MM.1S (cell line): ENCODE measurements around the gene PCDH17.

Source experiments
- DNase-seq: peaks from one replicate; pipeline ENCODE4 v3.0.0-alpha.2; 2015
- H2AFZ ChIP-seq: fragments of 300-600 bp; sonication (generic); 2 replicates; pipeline ENCODE4 v1.6.0; 2016; ENCODE audit warnings: antibody characterized with exemption, low read length
- H3F3A ChIP-seq: fragments of 300-600 bp; sonication (generic); 2 replicates; pipeline ENCODE4 v1.6.1; 2016; ENCODE audit warnings: mild to moderate bottlenecking, antibody characterized with exemption, low read length, moderate library complexity, mixed read lengths; ENCODE audit not compliant: insufficient read depth
- H3K27ac ChIP-seq: fragments of 300-600 bp; sonication (generic); 2 replicates; pipeline ENCODE4 v1.5.1; 2016; ENCODE audit warnings: mild to moderate bottlenecking, low read length
- H3K27me3 ChIP-seq: fragments of 300-600 bp; sonication (generic); replicated peaks from 2 replicates; pipeline ENCODE4 v1.6.0; 2016; ENCODE audit warnings: low read length; ENCODE audit not compliant: insufficient read depth
- H3K36me3 ChIP-seq: fragments of 300-600 bp; sonication (generic); replicated peaks from 2 replicates; pipeline ENCODE4 v1.6.1; 2016; ENCODE audit warnings: mild to moderate bottlenecking, low read length, mixed read lengths; ENCODE audit not compliant: insufficient read depth
- H3K4me1 ChIP-seq: fragments of 300-600 bp; sonication (generic); 2 replicates; pipeline ENCODE4 v1.6.1; 2016; ENCODE audit warnings: low read length, mixed read lengths
- H3K4me2 ChIP-seq: fragments of 300-600 bp; sonication (generic); 2 replicates; pipeline ENCODE4 v1.6.0; 2016; ENCODE audit warnings: low read depth, low read length
- H3K4me3 ChIP-seq: fragments of 300-600 bp; sonication (generic); 2 replicates; pipeline ENCODE4 v1.5.1; 2016; ENCODE audit warnings: low read length, mixed read lengths
- H3K79me2 ChIP-seq: fragments of 300-600 bp; sonication (generic); 2 replicates; pipeline ENCODE4 v1.6.1; 2016; ENCODE audit warnings: mixed run types, low read length, mixed read lengths
- H3K9ac ChIP-seq: fragments of 300-600 bp; sonication (generic); 2 replicates; pipeline ENCODE4 v1.6.1; 2016; ENCODE audit warnings: low read length, mixed read lengths
- H3K9me2 ChIP-seq: fragments of 300-600 bp; sonication (generic); replicated peaks from 2 replicates; pipeline ENCODE4 v1.6.1; 2016; ENCODE audit warnings: mild to moderate bottlenecking, low read length, mixed read lengths; ENCODE audit not compliant: insufficient read depth
- H3K9me3 ChIP-seq: fragments of 300-600 bp; sonication (generic); replicated peaks from 2 replicates; pipeline ENCODE4 v1.6.1; 2016; ENCODE audit warnings: mild to moderate bottlenecking, low read length, mixed read lengths; ENCODE audit not compliant: insufficient read depth
- H4K20me1 ChIP-seq: fragments of 300-600 bp; sonication (generic); 2 replicates; pipeline ENCODE4 v1.6.1; 2016; ENCODE audit warnings: mild to moderate bottlenecking, low read length, moderate library complexity, mixed read lengths; ENCODE audit not compliant: insufficient read depth
- EZH2 ChIP-seq: fragments of 300-600 bp; sonication (generic); optimal IDR thresholded peaks from 2 replicates; pipeline ENCODE3; 2017; ENCODE audit warnings: low read depth, mild to moderate bottlenecking, antibody characterized with exemption, low read length, mixed read lengths
- EZH2phosphoT487 ChIP-seq: fragments of 300-600 bp; sonication (generic); IDR thresholded peaks from 2 replicates; pipeline ENCODE4 v1.6.1; 2018; ENCODE audit warnings: antibody characterized with exemption, low read length
- TF ChIP-seq, protein P1 (sequence below): fragments of 300-600 bp; sonication (generic); IDR thresholded peaks from 2 replicates; pipeline ENCODE4 v1.5.1; 2016; ENCODE audit warnings: antibody characterized with exemption, low read length, mixed read lengths

PCDH17 gene

DNA sequence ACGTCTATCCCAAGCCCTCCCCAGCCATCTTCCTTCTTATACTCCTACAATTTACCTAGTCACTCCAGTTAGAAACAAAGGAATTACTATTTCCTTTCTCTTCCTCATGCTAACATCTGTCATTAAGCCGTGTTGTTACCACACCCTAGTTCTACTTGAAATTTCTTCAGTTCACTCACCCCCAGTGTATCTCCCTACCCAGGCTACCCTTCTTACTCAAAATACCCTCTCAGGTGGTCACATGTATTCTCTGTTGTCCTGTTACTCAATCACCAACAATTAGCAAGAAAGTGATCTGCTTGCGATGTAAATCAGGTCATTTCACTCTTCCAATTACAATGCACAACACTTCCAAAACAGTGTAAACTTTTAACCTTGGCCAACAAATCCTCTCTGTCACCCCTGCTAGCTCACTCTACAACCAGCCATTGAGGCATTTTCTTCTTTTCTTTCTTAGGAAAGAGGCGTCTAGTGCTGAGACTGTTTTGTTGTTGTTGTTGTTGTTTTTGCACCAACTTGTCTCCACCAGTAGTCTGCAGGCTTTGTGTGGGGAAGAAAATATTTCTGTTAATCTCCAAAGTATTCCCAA is 50.7 kb downstream of the PCDH17 start:
- H3F3A ChIP-seq, result no peaks in the 10 kb centered on the region
- no peak overlapping the region for H3K4me2 ChIP-seq
- H4K20me1 ChIP-seq, result no peaks in the 10 kb centered on the region
- no peaks in the 10 kb centered on the region for H3K27me3 ChIP-seq
- H3K9me2 ChIP-seq, result no peaks in the 10 kb centered on the region
- TF ChIP-seq EZH2phosphoT487 (no peak), EZH2 (no peak)
- TF ChIP-seq, protein P1, sequence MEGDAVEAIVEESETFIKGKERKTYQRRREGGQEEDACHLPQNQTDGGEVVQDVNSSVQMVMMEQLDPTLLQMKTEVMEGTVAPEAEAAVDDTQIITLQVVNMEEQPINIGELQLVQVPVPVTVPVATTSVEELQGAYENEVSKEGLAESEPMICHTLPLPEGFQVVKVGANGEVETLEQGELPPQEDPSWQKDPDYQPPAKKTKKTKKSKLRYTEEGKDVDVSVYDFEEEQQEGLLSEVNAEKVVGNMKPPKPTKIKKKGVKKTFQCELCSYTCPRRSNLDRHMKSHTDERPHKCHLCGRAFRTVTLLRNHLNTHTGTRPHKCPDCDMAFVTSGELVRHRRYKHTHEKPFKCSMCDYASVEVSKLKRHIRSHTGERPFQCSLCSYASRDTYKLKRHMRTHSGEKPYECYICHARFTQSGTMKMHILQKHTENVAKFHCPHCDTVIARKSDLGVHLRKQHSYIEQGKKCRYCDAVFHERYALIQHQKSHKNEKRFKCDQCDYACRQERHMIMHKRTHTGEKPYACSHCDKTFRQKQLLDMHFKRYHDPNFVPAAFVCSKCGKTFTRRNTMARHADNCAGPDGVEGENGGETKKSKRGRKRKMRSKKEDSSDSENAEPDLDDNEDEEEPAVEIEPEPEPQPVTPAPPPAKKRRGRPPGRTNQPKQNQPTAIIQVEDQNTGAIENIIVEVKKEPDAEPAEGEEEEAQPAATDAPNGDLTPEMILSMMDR, result no peak
- no peak overlapping the region for H3K9ac ChIP-seq
- no peaks in the 10 kb centered on the region for H3K79me2 ChIP-seq
- no peaks in the 10 kb centered on the region for H3K9me3 ChIP-seq
- DNase-seq, result no peak
- no peak overlapping the region for H3K27ac ChIP-seq
- H2AFZ ChIP-seq, result no peak overlapping the region
- H3K4me1 ChIP-seq, result no peaks in the 10 kb centered on the region
- no peak overlapping the region for H3K4me3 ChIP-seq
- no peaks in the 10 kb centered on the region for H3K36me3 ChIP-seq

DNA sequence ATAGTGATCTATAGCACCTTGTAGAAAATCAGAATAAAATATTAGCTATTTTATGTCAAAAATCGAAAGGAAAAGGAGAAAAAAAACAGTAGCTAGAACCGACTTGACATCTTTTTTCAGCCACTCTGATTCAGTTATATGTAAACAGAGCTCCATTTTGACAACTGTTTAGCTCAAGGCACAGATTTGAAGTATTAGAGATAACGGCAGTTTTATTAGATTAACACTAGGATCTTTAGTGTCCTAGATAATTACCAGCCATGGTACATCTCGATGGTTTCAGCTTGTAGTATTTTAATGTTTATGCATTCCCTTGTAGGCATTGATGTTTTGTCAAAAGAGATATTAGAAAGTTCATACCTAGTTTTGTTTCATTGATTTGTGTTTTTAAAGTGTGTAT is 67.3 kb downstream of the PCDH17 start:
- no peaks in the 10 kb centered on the region for H3K9me3 ChIP-seq
- H3K27ac ChIP-seq, result no peak overlapping the region
- no peaks in the 10 kb centered on the region for H3K36me3 ChIP-seq
- no peak for TF ChIP-seq EZH2phosphoT487
- DNase-seq, result no peak
- no peaks in the 10 kb centered on the region for H3F3A ChIP-seq
- H3K27me3 ChIP-seq, result no peaks in the 10 kb centered on the region
- no peak overlapping the region for H3K4me3 ChIP-seq
- H4K20me1 ChIP-seq, result no peaks in the 10 kb centered on the region
- H3K4me1 ChIP-seq, result no peaks in the 10 kb centered on the region
- H2AFZ ChIP-seq, result no peak overlapping the region
- no peaks in the 10 kb centered on the region for H3K79me2 ChIP-seq
- H3K4me2 ChIP-seq, result no peak overlapping the region
- no peaks in the 10 kb centered on the region for H3K9me2 ChIP-seq
- no peak overlapping the region for H3K9ac ChIP-seq

DNA sequence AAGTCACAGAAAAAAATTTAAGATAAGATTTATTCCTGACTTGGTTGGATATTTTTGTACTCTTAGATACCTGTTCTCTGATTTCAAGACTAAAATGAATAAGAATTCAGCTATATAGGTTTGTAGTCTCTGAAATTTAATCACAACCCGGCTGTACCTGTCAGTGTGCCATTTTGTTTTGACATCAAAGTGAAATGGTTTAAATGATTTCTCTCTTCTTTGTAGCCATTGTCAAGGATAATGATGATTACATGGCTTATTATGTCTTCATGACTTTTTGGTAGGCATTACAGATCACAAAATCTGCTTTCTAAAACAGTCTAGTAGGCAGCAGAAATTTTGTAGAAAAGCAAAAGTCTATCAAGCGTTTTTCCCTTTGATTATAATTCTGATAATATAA is 72.5 kb downstream of the PCDH17 start:
- TF ChIP-seq, protein P1, result no peak
- TF ChIP-seq EZH2phosphoT487, result no peak
- no peak for TF ChIP-seq EZH2
- Histone ChIP-seq H3K9me2 (no peaks in the 10 kb centered on the region), H3K4me2 (no peak overlapping the region), H2AFZ (no peak overlapping the region), H3K4me3 (no peak overlapping the region), H3K4me1 (no peaks in the 10 kb centered on the region), H3K79me2 (no peaks in the 10 kb centered on the region), H4K20me1 (no peaks in the 10 kb centered on the region), H3K9ac (no peak overlapping the region), H3F3A (no peaks in the 10 kb centered on the region), H3K27me3 (no peaks in the 10 kb centered on the region), H3K27ac (no peak overlapping the region), H3K9me3 (no peaks in the 10 kb centered on the region), H3K36me3 (no peaks in the 10 kb centered on the region)
- no peak for DNase-seq

DNA sequence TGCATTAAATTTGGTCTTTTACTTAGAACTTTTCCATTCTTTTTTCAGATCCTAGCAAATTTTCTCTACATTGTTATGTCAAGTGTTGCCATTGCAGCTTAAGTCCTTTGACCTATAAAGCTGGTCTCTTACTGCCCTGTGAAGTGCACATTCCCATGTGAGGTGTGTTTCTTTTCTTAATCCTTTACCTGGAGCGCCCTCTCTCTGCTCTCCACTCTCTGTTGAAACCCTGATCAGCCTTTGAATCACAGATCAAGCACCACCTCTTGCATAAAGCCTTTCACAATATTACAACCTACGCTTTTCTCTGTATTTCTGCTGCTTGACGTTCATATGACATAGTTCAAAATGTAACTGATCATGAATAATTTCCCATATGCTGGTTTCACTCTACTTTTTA is 84.8 kb downstream of the PCDH17 start:
- Histone ChIP-seq H3K9ac (no peak overlapping the region), H3K79me2 (no peaks in the 10 kb centered on the region), H3K4me1 (no peaks in the 10 kb centered on the region), H3K9me2 (no peaks in the 10 kb centered on the region), H4K20me1 (no peaks in the 10 kb centered on the region), H3K27me3 (no peaks in the 10 kb centered on the region), H3K9me3 (no peaks in the 10 kb centered on the region), H3K4me3 (no peak overlapping the region), H3K4me2 (no peak overlapping the region), H2AFZ (no peak overlapping the region), H3K27ac (no peak overlapping the region), H3K36me3 (no peaks in the 10 kb centered on the region), H3F3A (no peaks in the 10 kb centered on the region)
- TF ChIP-seq, protein P1, result no peak
- TF ChIP-seq EZH2phosphoT487 (no peak), EZH2 (no peak)
- no peak for DNase-seq
